K562 (cell line): ENCODE measurements around the gene OR10D3. TPM values are rescaled to one million over a fixed set of nuclear protein-coding genes. Genes with fewer than 3 reads are reported as not detected.
A peak's percentile ranks its signal among the peaks of the same experiment; 100 is the strongest.

Experiments used
- ATF4 ChIP-seq: fragments of 450-650 bp; formaldehyde crosslinking; IDR thresholded peaks from 2 replicates; pipeline ENCODE4 v1.4.0; 2022; ENCODE audit warnings: mild to moderate bottlenecking, moderate library complexity
- CEBPB ChIP-seq: fragments of 450-650 bp; IDR thresholded peaks from 2 replicates; pipeline ENCODE4 v1.6.1; 2016; ENCODE audit warnings: missing genetic modification characterization, missing compliant biosample characterization
- E2F8 ChIP-seq: fragments of 450-650 bp; IDR thresholded peaks from 2 replicates; pipeline ENCODE4 v1.7.1; 2018; ENCODE audit warnings: mild to moderate bottlenecking, low read depth; ENCODE audit not compliant: partially characterized antibody
- HNRNPLL ChIP-seq: fragments of 200-400 bp; formaldehyde crosslinking; IDR thresholded peaks from 2 replicates; pipeline ENCODE4 v1.6.1; 2017; ENCODE audit warnings: low read length, low read depth, mild to moderate bottlenecking; ENCODE audit not compliant: poor library complexity, severe bottlenecking
- POU5F1 ChIP-seq: fragments of 150-350 bp; IDR thresholded peaks from 2 replicates; pipeline ENCODE4 v1.6.1; 2014; ENCODE audit warnings: borderline replicate concordance, low read length, low read depth, mild to moderate bottlenecking; ENCODE audit not compliant: partially characterized antibody
- PTBP1 ChIP-seq: fragments of 200-400 bp; formaldehyde crosslinking; IDR thresholded peaks from 2 replicates; pipeline ENCODE4 v1.6.1; 2017; ENCODE audit warnings: low read depth, low read length
- RBM17 ChIP-seq: fragments of 200-400 bp; formaldehyde crosslinking; IDR thresholded peaks from 2 replicates; pipeline ENCODE4 v1.6.1; 2017; ENCODE audit warnings: low read depth, mild to moderate bottlenecking, low read length, borderline replicate concordance
- RFX5 ChIP-seq: IDR thresholded peaks from 2 replicates; pipeline ENCODE4 v1.6.1; 2011; ENCODE audit warnings: low read depth, mild to moderate bottlenecking, improper control_type of control experiment, low read length
- SP1 ChIP-seq: sonication (generic); formaldehyde crosslinking; IDR thresholded peaks from 2 replicates; pipeline ENCODE4 v1.8.1; 2022; ENCODE audit warnings: mild to moderate bottlenecking, missing genetic modification reagents
- TRIM28 ChIP-seq: fragments of 450-650 bp; IDR thresholded peaks from 2 replicates; pipeline ENCODE4 v1.6.1; 2017
- ZBTB26 ChIP-seq: fragments of 450-650 bp; formaldehyde crosslinking; IDR thresholded peaks from 2 replicates; pipeline ENCODE4 v1.4.0; 2022; ENCODE audit warnings: missing genetic modification characterization
- ZBTB33 ChIP-seq: sonication (generic); formaldehyde crosslinking; IDR thresholded peaks from 2 replicates; pipeline ENCODE4 v1.8.1; 2023; ENCODE audit warnings: mild to moderate bottlenecking, missing genetic modification reagents
- ZBTB5 ChIP-seq: fragments of 450-650 bp; IDR thresholded peaks from 2 replicates; pipeline ENCODE4 v1.6.1; 2017; ENCODE audit warnings: antibody characterized with exemption
- ZNF143 ChIP-seq: sonication (generic); formaldehyde crosslinking; IDR thresholded peaks from 2 replicates; pipeline ENCODE4 v1.9.0; 2022; ENCODE audit warnings: mild to moderate bottlenecking, missing genetic modification reagents
- polyA plus RNA-seq, 8 experiments: library from polyadenylated mRNA; depleted of rRNA in 4 of 8; stranded (reverse) in 5 of 8; unstranded in 3 of 8; fragments of >200 nt; fragmentation: Nextera tagmentation in 2 of 8; fragmentation: Illumina TruSeq in 1 of 8; extraction: Ambion mirVana in 2 of 8; extraction: Trizol in 1 of 8; gene quantifications; 2 replicates each; pipeline versions ENCODE4 v1.2.1 to v1.2.3, GENCODE V29; 2011 to 2014; ENCODE audit warnings: inconsistent platforms in 1 of 8, missing spikeins in 1 of 8
- total RNA-seq, 7 experiments: library from RNA; depleted of rRNA in 6 of 7; stranded (reverse); fragments of >200 nt in 6 of 7; fragmentation: Illumina TruSeq in 2 of 7; extraction: Trizol in 2 of 7; gene quantifications; 2 replicates each; pipeline versions ENCODE4 v1.2.1 to v1.2.3, GENCODE V29; 2011 to 2021; ENCODE audit warnings: low replicate concordance in 1 of 7
- TF ChIP-seq, protein P1 (sequence below): fragments of 150-350 bp; conservative IDR thresholded peaks from 2 replicates; pipeline ENCODE4 v1.6.1; 2014; ENCODE audit warnings: low read length

OR10D3 gene
- total and polyA plus RNA-seq, 9 of the 15 experiments (the other 6 are each of a cell fraction or from before 2014, with no cell fraction given), result 0.07 to 2.9 (median 0.80) TPM; not detected in 1

DNA sequence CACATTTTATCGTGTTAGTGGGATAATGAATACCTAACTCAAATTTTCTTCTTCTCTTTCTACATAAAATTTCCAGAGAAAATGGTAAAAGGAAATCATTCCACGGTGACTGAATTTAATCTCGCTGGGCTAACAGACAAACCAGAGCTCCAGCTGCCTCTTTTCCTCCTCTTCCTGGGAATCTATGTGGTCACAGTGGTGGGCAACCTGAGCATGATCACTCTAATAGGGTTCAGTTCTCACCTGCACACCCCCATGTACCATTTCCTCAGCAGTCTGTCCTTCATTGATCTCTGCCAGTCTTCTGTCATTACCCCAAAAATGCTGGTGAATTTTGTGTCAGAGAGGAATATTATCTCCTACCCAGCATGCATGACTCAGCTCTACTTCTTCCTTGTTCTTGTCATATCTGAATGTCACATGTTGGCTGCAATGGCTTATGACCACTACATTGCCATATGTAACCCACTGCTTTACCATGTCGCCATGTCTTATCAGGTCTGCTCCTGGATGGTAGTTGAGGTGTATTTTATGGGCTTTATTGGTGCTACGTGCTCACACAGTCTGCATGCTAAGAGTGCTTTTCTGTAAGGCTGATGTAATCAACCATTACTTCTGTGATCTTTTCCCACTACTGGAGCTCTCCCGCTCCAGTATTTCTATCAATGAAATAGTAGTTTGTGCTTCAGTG lies 24.1 kb downstream of the OR10D3 start (continued):
- TF ChIP-seq ZNF143 (CRISPR knock-in tag), result no peak
- no peak for TF ChIP-seq TRIM28
- TF ChIP-seq, protein P1, sequence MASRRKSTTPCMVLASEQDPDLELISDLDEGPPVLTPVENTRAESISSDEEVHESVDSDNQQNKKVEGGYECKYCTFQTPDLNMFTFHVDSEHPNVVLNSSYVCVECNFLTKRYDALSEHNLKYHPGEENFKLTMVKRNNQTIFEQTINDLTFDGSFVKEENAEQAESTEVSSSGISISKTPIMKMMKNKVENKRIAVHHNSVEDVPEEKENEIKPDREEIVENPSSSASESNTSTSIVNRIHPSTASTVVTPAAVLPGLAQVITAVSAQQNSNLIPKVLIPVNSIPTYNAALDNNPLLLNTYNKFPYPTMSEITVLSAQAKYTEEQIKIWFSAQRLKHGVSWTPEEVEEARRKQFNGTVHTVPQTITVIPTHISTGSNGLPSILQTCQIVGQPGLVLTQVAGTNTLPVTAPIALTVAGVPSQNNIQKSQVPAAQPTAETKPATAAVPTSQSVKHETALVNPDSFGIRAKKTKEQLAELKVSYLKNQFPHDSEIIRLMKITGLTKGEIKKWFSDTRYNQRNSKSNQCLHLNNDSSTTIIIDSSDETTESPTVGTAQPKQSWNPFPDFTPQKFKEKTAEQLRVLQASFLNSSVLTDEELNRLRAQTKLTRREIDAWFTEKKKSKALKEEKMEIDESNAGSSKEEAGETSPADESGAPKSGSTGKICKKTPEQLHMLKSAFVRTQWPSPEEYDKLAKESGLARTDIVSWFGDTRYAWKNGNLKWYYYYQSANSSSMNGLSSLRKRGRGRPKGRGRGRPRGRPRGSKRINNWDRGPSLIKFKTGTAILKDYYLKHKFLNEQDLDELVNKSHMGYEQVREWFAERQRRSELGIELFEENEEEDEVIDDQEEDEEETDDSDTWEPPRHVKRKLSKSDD, result no peak
- TF ChIP-seq HNRNPLL, result no peak
- no peak for TF ChIP-seq SP1 (CRISPR knock-in tag)
- peak; percentile 76 for TF ChIP-seq CEBPB
- TF ChIP-seq RBM17, result no peak
- TF ChIP-seq ZBTB33 (CRISPR knock-in tag), result no peak
- peak; percentile 93 for TF ChIP-seq ZBTB26 (CRISPR knock-in tag)
- no peak for TF ChIP-seq PTBP1
- no peak for TF ChIP-seq ZBTB5
- TF ChIP-seq POU5F1, result no peak
- no peak for TF ChIP-seq E2F8
- TF ChIP-seq RFX5, result no peak
- TF ChIP-seq ATF4, result peak; percentile 84
